ENCODE data around the gene CEP57L1.
"Not testable (repeated sequence)": the region's sequence is repeated elsewhere in the genome, so short reads cannot be mapped to it uniquely, and the experiment has no call there.

DNA sequence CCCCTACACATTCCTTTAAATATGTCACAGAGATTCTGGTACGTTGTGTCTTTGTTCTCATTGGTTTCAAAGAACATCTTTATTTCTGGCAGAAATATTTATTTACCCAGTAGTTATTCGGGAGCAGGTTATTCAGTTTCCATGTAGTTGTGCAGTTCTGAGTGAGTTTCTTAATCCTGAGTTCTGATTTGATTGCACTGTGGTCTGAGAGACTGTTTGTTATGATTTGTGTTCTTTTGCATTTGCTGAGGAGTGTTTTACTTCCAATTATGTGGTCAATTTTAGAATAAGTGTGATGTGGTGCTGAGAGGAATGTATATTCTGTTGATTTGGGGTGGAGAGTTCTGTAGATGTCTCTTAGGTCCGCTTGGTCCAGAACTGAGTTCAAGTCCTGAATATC, 17.4 kb downstream of the CEP57L1 start:
- TF ChIP-seq, protein P1, sequence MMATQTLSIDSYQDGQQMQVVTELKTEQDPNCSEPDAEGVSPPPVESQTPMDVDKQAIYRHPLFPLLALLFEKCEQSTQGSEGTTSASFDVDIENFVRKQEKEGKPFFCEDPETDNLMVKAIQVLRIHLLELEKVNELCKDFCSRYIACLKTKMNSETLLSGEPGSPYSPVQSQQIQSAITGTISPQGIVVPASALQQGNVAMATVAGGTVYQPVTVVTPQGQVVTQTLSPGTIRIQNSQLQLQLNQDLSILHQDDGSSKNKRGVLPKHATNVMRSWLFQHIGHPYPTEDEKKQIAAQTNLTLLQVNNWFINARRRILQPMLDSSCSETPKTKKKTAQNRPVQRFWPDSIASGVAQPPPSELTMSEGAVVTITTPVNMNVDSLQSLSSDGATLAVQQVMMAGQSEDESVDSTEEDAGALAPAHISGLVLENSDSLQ (IDR thresholded peaks at IDR 0.05): not testable (repeated sequence)
- TF ChIP-seq RFX5 (IDR thresholded peaks at IDR 0.05; ENCODE audit: low read depth, low read length); SIX5 (IDR thresholded peaks at IDR 0.05; ENCODE audit: borderline replicate concordance in 1 of 2, insufficient read depth in 1 of 2, low read depth in 1 of 2, low read length in 2 of 2); POLR2A (conservative IDR thresholded peaks at IDR 0.05); MTA3 (IDR thresholded peaks at IDR 0.05; ENCODE audit: borderline replicate concordance); JUND (IDR thresholded peaks at IDR 0.05; ENCODE audit: borderline replicate concordance, low read depth, low read length); JUND (tag; IDR thresholded peaks at IDR 0.05; ENCODE audit: borderline replicate concordance, low read depth, low read length); FOXM1 (IDR thresholded peaks at IDR 0.05; ENCODE audit: low read depth); FOXM1 (CRISPR knock-in tag; IDR thresholded peaks at IDR 0.05; ENCODE audit: low read depth): not testable (repeated sequence)
